Activated CD8-positive, alpha-beta memory T cell treated with anti-CD3 and anti-CD28 coated beads, Interleukin-2, amount 50 U/mL, for 24 hours (primary cell): ENCODE results near the gene TEX51.

Source experiments
- DNase-seq: peaks from one replicate; pipeline ENCODE4 v3.0.0-alpha.2; 2020; ENCODE audit errors: extremely low read depth

TEX51 gene

GRCh38 chr2:126914811-126915500 lies 16.3 kb downstream of the TEX51 start:
- no peak for DNase-seq

- no peak for DNase-seq
These were observed 17.2 kb downstream of the TEX51 start for GRCh38 chr2:126915903-126916302.

GRCh38 chr2:126916744-126917143 lies 18.1 kb downstream of the TEX51 start:
- DNase-seq, result no peak

GRCh38 chr2:126921066-126921465 lies 22.4 kb downstream of the TEX51 start:
- no peak for DNase-seq

- no peak for DNase-seq
These were observed 32.4 kb downstream of the TEX51 start for GRCh38 chr2:126930970-126931590.

GRCh38 chr2:126932529-126932928 lies 33.8 kb downstream of the TEX51 start:
- DNase-seq, result no peak

GRCh38 chr2:126932966-126933710 lies 34.4 kb downstream of the TEX51 start:
- DNase-seq, result no peak

GRCh38 chr2:126933711-126934091 lies 35.0 kb downstream of the TEX51 start:
- DNase-seq, result no peak

GRCh38 chr2:126934809-126935208 lies 36.1 kb downstream of the TEX51 start:
- no peak for DNase-seq

GRCh38 chr2:126935774-126936173 lies 37.1 kb downstream of the TEX51 start:
- no peak for DNase-seq

- DNase-seq, result no peak
These were observed 37.6 kb downstream of the TEX51 start for GRCh38 chr2:126936219-126936723.

GRCh38 chr2:126940331-126940730 lies 41.6 kb downstream of the TEX51 start:
- DNase-seq, result no peak

GRCh38 chr2:126942427-126943203 lies 43.9 kb downstream of the TEX51 start:
- no peak for DNase-seq

- no peak for DNase-seq
These were observed 45.1 kb downstream of the TEX51 start for GRCh38 chr2:126943612-126944348.

GRCh38 chr2:126945118-126945517 lies 46.4 kb downstream of the TEX51 start:
- DNase-seq, result no peak

GRCh38 chr2:126946318-126947102 lies 47.8 kb downstream of the TEX51 start:
- DNase-seq, result no peak

- DNase-seq, result no peak
These were observed 48.4 kb downstream of the TEX51 start for GRCh38 chr2:126947103-126947429.

GRCh38 chr2:126949775-126950174 lies 51.1 kb downstream of the TEX51 start:
- DNase-seq, result no peak

- no peak for DNase-seq
These were observed 51.8 kb downstream of the TEX51 start for GRCh38 chr2:126950504-126950903.
